Progenitor cell of endocrine pancreas (in vitro differentiated cells): ENCODE data around the gene ZNF235. TPM values are rescaled to one million over a fixed set of nuclear protein-coding genes. Genes with fewer than 3 reads are reported as not detected.

ENCODE experiments used
- DNase-seq: peaks from one replicate; pipeline ENCODE4 v3.0.0; 2021; ENCODE audit warnings: low spot score; ENCODE audit not compliant: unreplicated experiment
- H3K27ac Mint-ChIP-seq: 2 replicates; pipeline ENCODE4 v1.8.0; 2021; ENCODE audit warnings: mild to moderate bottlenecking, moderate library complexity, mixed read lengths
- H3K27me3 Mint-ChIP-seq: 2 replicates; pipeline ENCODE4 v1.8.0; 2021; ENCODE audit warnings: mixed read lengths
- H3K36me3 Mint-ChIP-seq: 2 replicates; pipeline ENCODE4 v1.8.0; 2022; ENCODE audit warnings: mixed read lengths; ENCODE audit not compliant: insufficient read depth
- H3K4me1 Mint-ChIP-seq: 2 replicates; pipeline ENCODE4 v1.8.0; 2021; ENCODE audit warnings: low read depth, mixed read lengths
- H3K4me3 Mint-ChIP-seq: 2 replicates; pipeline ENCODE4 v1.8.0; 2021; ENCODE audit warnings: low read depth, mild to moderate bottlenecking, moderate library complexity, mixed read lengths
- H3K9me3 Mint-ChIP-seq: 2 replicates; pipeline ENCODE4 v1.8.0; 2021; ENCODE audit warnings: low read depth, mixed read lengths
- CTCF ChIP-seq: fragments of 200-600 bp; sonication (generic); IDR thresholded peaks from one replicate; pipeline ENCODE4 v1.5.0; 2021; ENCODE audit warnings: antibody characterized with exemption, mild to moderate bottlenecking; ENCODE audit not compliant: unreplicated experiment
- total RNA-seq: library from RNA; stranded (reverse); gene quantifications from 2 replicates; pipeline ENCODE4 v1.2.1, GENCODE V29; 2021

ZNF235 gene
- total RNA-seq, 1 donor from 2014 or later: 15.0 TPM

GRCh38 chr19:44332145-44332544, 27.3 kb upstream of the ZNF235 start:
- H3K36me3 Mint-ChIP-seq: peaks cover 94% of the 10 kb centered on the region
- H3K27ac Mint-ChIP-seq: no peak overlapping the region
- H3K4me1 Mint-ChIP-seq: no peaks in the 10 kb centered on the region
- H3K4me3 Mint-ChIP-seq: no peak overlapping the region
- H3K27me3 Mint-ChIP-seq: no peaks in the 10 kb centered on the region
- no peak for TF ChIP-seq CTCF
- H3K9me3 Mint-ChIP-seq: peaks cover 77% of the 10 kb centered on the region
- DNase-seq: no peak

GRCh38 chr19:44315883-44316282, 11.1 kb upstream of the ZNF235 start:
- Mint-ChIP-seq H3K4me1 (no peaks in the 10 kb centered on the region), H3K4me3 (no peak overlapping the region), H3K27me3 (no peaks in the 10 kb centered on the region), H3K27ac (no peak overlapping the region), H3K36me3 (peaks cover 20% of the 10 kb centered on the region), H3K9me3 (peaks cover 57% of the 10 kb centered on the region)
- TF ChIP-seq CTCF: no peak
- no peak for DNase-seq

DNA sequence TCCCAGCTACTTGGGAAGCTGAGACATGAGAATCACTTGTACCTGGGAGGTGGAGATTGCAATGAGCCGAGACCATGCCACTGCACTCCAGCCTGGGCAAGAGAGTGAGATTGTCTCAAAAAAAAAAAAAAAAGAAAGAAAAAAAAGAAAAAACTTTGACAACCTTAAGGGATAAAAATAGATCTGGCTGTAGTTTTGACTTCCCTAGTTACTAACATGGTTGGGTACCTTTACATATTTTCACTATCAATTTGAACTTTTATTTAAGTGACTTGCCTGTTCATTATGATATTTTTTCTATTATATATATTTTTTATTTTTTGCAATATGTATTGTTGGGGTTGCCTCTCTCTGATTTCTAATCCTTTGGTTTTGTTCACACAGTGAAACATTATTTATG, 8.4 kb upstream of the ZNF235 start:
- no peaks in the 10 kb centered on the region for H3K27me3 Mint-ChIP-seq
- DNase-seq: no peak
- H3K36me3 Mint-ChIP-seq: peaks cover 10% of the 10 kb centered on the region
- H3K4me1 Mint-ChIP-seq: no peaks in the 10 kb centered on the region
- H3K27ac Mint-ChIP-seq: no peak overlapping the region
- peaks cover 46% of the 10 kb centered on the region for H3K9me3 Mint-ChIP-seq
- no peak for TF ChIP-seq CTCF
- no peak overlapping the region for H3K4me3 Mint-ChIP-seq

GRCh38 chr19:44308011-44308410, 3.2 kb upstream of the ZNF235 start:
- Mint-ChIP-seq H3K4me3 (no peak overlapping the region), H3K9me3 (peaks cover 28% of the 10 kb centered on the region), H3K36me3 (peaks cover 2% of the 10 kb centered on the region), H3K27me3 (no peaks in the 10 kb centered on the region), H3K4me1 (peaks cover 9% of the 10 kb centered on the region), H3K27ac (no peak overlapping the region)
- no peak for TF ChIP-seq CTCF
- no peak for DNase-seq

GRCh38 chr19:44306283-44306682, 1.5 kb upstream of the ZNF235 start:
- Mint-ChIP-seq H3K4me3 (no peak overlapping the region), H3K4me1 (peaks cover 9% of the 10 kb centered on the region), H3K27me3 (no peaks in the 10 kb centered on the region), H3K27ac (no peak overlapping the region), H3K9me3 (peaks cover 25% of the 10 kb centered on the region), H3K36me3 (peaks cover 3% of the 10 kb centered on the region)
- no peak for DNase-seq
- no peak for TF ChIP-seq CTCF
